Measurements from ENCODE around the gene XXYLT1. TPM values are rescaled to one million over a fixed set of nuclear protein-coding genes. Genes with fewer than 3 reads are reported as not detected.

The XXYLT1 gene
- total RNA-seq, 1 experiment from 2014 or later: 10.9 TPM

DNA sequence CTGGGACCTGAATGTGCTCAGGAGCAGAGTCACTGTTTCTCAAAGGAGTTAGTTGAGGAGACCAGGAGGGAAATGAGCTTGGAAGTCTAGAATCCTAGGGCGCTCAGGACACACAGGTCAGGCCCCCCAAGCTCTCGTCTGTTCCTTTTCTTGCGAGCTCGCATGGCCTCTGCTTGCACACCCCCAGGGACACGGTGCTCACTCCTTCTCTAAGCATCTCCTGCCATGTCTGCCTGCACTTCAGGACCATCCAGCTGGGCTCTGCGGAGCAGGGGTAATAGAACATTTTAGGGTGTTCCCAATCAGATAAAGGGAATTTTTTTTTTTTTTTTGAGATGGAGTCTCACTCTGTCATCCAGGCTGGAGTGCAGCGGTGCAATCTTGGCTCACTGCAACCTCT, 213.2 kb downstream of the XXYLT1 start:
- intact Hi-C loops (cut with micrococcal nuclease): no loop called here

More for the DNA sequence above, 213.2 kb downstream of the XXYLT1 start:
- H3K4me3 ChIP-seq (replicated peaks in 1 of 2; ENCODE audit: low read depth in 1 of 2, low read length in 2 of 2): no peak overlapping the region
- no peak for ATAC-seq
- no peaks in the 10 kb centered on the region; the same call in 1 of the 2 replicates for H3K27me3 ChIP-seq (ENCODE audit: insufficient read depth, low read length)
- H3K9me3 ChIP-seq (ENCODE audit: control insufficient read depth in 1 of 2, insufficient read depth in 1 of 2, low read depth in 1 of 2, low read length in 2 of 2): no peaks in the 10 kb centered on the region
- no peaks in the 10 kb centered on the region for H3K9me2 ChIP-seq (ENCODE audit: insufficient read depth)
- no peak overlapping the region for H3K27ac ChIP-seq (ENCODE audit: low read depth, low read length)
- H4K20me1 ChIP-seq (ENCODE audit: insufficient read depth): no peaks in the 10 kb centered on the region
- no peaks in the 10 kb centered on the region for H3K4me1 ChIP-seq (ENCODE audit: control insufficient read depth in 1 of 2, insufficient read depth in 2 of 2, low read length in 2 of 2)
- H3K36me3 ChIP-seq (ENCODE audit: control insufficient read depth in 1 of 2, insufficient read depth in 2 of 2, low read length in 2 of 2): no peaks in the 10 kb centered on the region
- no peaks in the 10 kb centered on the region for H3K79me2 ChIP-seq (ENCODE audit: insufficient read depth, low read length)
- no peak overlapping the region for H3K4me2 ChIP-seq (ENCODE audit: low read length)
- TF ChIP-seq, protein P1, sequence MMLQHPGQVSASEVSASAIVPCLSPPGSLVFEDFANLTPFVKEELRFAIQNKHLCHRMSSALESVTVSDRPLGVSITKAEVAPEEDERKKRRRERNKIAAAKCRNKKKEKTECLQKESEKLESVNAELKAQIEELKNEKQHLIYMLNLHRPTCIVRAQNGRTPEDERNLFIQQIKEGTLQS (IDR thresholded peaks at IDR 0.05): no peak
- no peak for TF ChIP-seq ZFX (IDR thresholded peaks at IDR 0.05)
- no peak for TF ChIP-seq JUND (IDR thresholded peaks at IDR 0.05)
- TF ChIP-seq, protein P2, sequence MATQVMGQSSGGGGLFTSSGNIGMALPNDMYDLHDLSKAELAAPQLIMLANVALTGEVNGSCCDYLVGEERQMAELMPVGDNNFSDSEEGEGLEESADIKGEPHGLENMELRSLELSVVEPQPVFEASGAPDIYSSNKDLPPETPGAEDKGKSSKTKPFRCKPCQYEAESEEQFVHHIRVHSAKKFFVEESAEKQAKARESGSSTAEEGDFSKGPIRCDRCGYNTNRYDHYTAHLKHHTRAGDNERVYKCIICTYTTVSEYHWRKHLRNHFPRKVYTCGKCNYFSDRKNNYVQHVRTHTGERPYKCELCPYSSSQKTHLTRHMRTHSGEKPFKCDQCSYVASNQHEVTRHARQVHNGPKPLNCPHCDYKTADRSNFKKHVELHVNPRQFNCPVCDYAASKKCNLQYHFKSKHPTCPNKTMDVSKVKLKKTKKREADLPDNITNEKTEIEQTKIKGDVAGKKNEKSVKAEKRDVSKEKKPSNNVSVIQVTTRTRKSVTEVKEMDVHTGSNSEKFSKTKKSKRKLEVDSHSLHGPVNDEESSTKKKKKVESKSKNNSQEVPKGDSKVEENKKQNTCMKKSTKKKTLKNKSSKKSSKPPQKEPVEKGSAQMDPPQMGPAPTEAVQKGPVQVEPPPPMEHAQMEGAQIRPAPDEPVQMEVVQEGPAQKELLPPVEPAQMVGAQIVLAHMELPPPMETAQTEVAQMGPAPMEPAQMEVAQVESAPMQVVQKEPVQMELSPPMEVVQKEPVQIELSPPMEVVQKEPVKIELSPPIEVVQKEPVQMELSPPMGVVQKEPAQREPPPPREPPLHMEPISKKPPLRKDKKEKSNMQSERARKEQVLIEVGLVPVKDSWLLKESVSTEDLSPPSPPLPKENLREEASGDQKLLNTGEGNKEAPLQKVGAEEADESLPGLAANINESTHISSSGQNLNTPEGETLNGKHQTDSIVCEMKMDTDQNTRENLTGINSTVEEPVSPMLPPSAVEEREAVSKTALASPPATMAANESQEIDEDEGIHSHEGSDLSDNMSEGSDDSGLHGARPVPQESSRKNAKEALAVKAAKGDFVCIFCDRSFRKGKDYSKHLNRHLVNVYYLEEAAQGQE (IDR thresholded peaks at IDR 0.05; ENCODE audit: low read depth): no peak
- no peak for TF ChIP-seq SP1 (IDR thresholded peaks at IDR 0.05; ENCODE audit: low read depth)
- TF ChIP-seq CEBPB (IDR thresholded peaks at IDR 0.05; ENCODE audit: low read depth): no peak
- TF ChIP-seq ELF1 (IDR thresholded peaks at IDR 0.05; ENCODE audit: borderline replicate concordance, low read depth): no peak
- TF ChIP-seq, protein P3, sequence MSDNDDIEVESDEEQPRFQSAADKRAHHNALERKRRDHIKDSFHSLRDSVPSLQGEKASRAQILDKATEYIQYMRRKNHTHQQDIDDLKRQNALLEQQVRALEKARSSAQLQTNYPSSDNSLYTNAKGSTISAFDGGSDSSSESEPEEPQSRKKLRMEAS (IDR thresholded peaks at IDR 0.05): no peak
- TF ChIP-seq YY1 (IDR thresholded peaks at IDR 0.05; ENCODE audit: extremely low read depth, insufficient replicate concordance, low read depth, low read length): no peak
- TF ChIP-seq EGR1 (IDR thresholded peaks at IDR 0.05; ENCODE audit: low read depth): no peak
- TF ChIP-seq CBX3 (IDR thresholded peaks at IDR 0.05; ENCODE audit: low read depth): no peak
- DNase-seq (ENCODE audit: low read depth, low spot score): no peak
- H3K9ac ChIP-seq (ENCODE audit: low read length): no peak overlapping the region
- H2AFZ ChIP-seq (ENCODE audit: low read depth, low read length, poor library complexity, severe bottlenecking): no peak overlapping the region
- RAD21 ChIA-PET (ENCODE audit: low non-redundant PET in 1 of 2, low total read pairs in 2 of 2, uncharacterized antibody in 2 of 2, unreplicated experiment in 2 of 2): no interaction called here
- no TSS peak for BruUV-seq (replicated peaks)
- POLR2A ChIA-PET: no interaction called here
- CTCF ChIA-PET: interaction anchor here (1.4 kb wide), 1 partner anchor 49 kb away, joined by 4 read pairs; no protein-coding TSS in a partner anchor

Data from HCT116 (cell line).